ENCODE measurements around the gene TJP2. TPM values are rescaled to one million over a fixed set of nuclear protein-coding genes. Genes with fewer than 3 reads are reported as not detected.

TJP2 gene
- total and polyA plus RNA-seq, 2 of the 4 experiments (the other 2 are of a cell fraction): 38.3 to 49.3 TPM

DNA sequence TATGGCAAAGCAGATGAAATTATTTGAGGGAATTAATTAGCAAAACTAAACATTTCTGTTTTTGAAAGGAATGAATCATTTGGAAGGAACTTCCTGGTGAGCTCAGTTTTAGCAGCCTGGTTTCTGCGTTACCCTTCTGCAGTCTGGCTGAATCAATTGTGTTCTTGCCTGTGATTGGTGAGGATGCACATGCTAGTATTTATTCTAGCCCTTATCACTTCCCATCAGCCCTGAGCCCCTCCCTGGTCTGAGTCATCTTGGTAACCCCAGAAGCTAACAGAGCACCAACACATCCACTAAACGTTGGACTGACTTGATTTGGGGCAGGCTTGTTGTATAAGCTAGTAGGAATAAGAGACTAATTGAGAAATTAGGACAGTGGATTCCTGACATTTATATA, 6.6 kb downstream of the TJP2 start:
- Histone ChIP-seq H3K9ac (ENCODE audit: low read depth, low read length) (no peak overlapping the region), H3K4me3 (ENCODE audit: insufficient read depth, low read depth, low read length) (no peak overlapping the region), H3K9me1 (ENCODE audit: insufficient read depth, low read length) (peaks cover 15% of the 10 kb centered on the region), H2BK120ac (ENCODE audit: low read depth, low read length) (peak overlapping the region; percentile 78), H4K8ac (ENCODE audit: low read depth in 2 of 2, low read length in 2 of 2) (peak overlapping the region in 1 of 2 experiments; percentile 73; a peak in 1 of 4 replicates), H3K4ac (ENCODE audit: low read depth, low read length) (no peak overlapping the region), H3K4me1 (ENCODE audit: control insufficient read depth, insufficient read depth, low read length) (peaks cover 16% of the 10 kb centered on the region), H3K23ac (ENCODE audit: low read depth, low read length) (no peak overlapping the region), H4K91ac (ENCODE audit: insufficient read depth, low read depth, low read length) (no peak overlapping the region), H2BK15ac (ENCODE audit: low read depth, low read length) (no peak overlapping the region), H3K79me1 (ENCODE audit: low read depth in 1 of 2, low read length in 2 of 2) (peaks cover 7 to 64% of the 10 kb centered on the region in 2 experiments; a peak in 3 of 4 replicates), H3K27ac (ENCODE audit: insufficient read depth, low read length) (no peak overlapping the region), H2AK9ac (replicated peaks; ENCODE audit: low read depth, low read length, poor library complexity) (no peak overlapping the region), H4K20me1 (ENCODE audit: insufficient read depth, low read length) (peaks cover 3% of the 10 kb centered on the region; the same call in 1 of the 2 replicates), H4K5ac (ENCODE audit: low read depth, low read length) (no peak overlapping the region), H3K4me2 (ENCODE audit: low read depth, low read length) (peak overlapping the region; percentile 73), H2AFZ (replicated peaks; ENCODE audit: low read length, poor library complexity) (no peak overlapping the region), H2AK5ac (ENCODE audit: low read depth, low read length) (no peak overlapping the region), H3K9me3 (ENCODE audit: control insufficient read depth, insufficient read depth, low read length) (no peaks in the 10 kb centered on the region), H3K18ac (ENCODE audit: low read depth, low read length) (no peak overlapping the region), H2BK20ac (ENCODE audit: low read depth, low read length) (peak overlapping the region; percentile 53; the same call in 1 of the 2 replicates), H3K27me3 (ENCODE audit: control insufficient read depth, insufficient read depth, low read length) (no peaks in the 10 kb centered on the region), H3K14ac (replicated peaks; ENCODE audit: low read depth, low read length) (no peak overlapping the region), H3K36me3 (ENCODE audit: control insufficient read depth, insufficient read depth, low read length) (no peaks in the 10 kb centered on the region), H3K56ac (ENCODE audit: extremely low read depth, insufficient read depth, low read length) (no peak overlapping the region), H2BK5ac (ENCODE audit: low read depth, low read length, poor library complexity, severe bottlenecking) (peak overlapping the region; percentile 78)
- POLR2A ChIA-PET (ENCODE audit: unreplicated experiment): interaction anchor here (1.4 kb wide), 1 partner anchor 58 kb away, joined by 3 read pairs; no protein-coding TSS in a partner anchor
- no TSS peak for BruUV-seq (replicated peaks)
- WGBS, 2 experiments (ENCODE audit: extremely low coverage in 2 of 2, insufficient read length in 1 of 2): no CpG with 5 or more reads among the region's 2 CpGs
- DNase-seq (peak; percentile 99), ATAC-seq (ENCODE audit: low read depth) (peak; percentile 97)
- intact Hi-C loops (cut with micrococcal nuclease) (loop anchor here (5.0 kb wide), 1 partner anchor 48 kb away; no protein-coding TSS in a partner anchor), dilution Hi-C loops (cut with HindIII; ENCODE audit: low sequenced_read_pairs, unreplicated experiment) (no loop called here), in situ Hi-C loops (cut with MboI; ENCODE audit: low sequenced_read_pairs) (no loop called here)
- CTCF ChIA-PET: interaction anchor here (0.6 to 1.1 kb wide), 3 partner anchors 13 to 87 kb away, joined by 3 read pairs; no protein-coding TSS in a partner anchor
- TF ChIP-seq CEBPB (IDR thresholded peaks at IDR 0.05; ENCODE audit: low read depth, low read length): no peak
- TF ChIP-seq NFE2L2 (IDR thresholded peaks at IDR 0.05; ENCODE audit: low read depth, low read length): no peak
- no peak for TF ChIP-seq MAFK (IDR thresholded peaks at IDR 0.05; ENCODE audit: low read depth, low read length)
- TF ChIP-seq CHD1 (IDR thresholded peaks at IDR 0.05; ENCODE audit: low read depth, low read length): no peak
- peak; percentile 88 for TF ChIP-seq FOS (IDR thresholded peaks at IDR 0.05; ENCODE audit: low read depth, low read length)
- no peak for TF ChIP-seq RAD21 (IDR thresholded peaks at IDR 0.05; ENCODE audit: low read length)
- TF ChIP-seq, protein P1, sequence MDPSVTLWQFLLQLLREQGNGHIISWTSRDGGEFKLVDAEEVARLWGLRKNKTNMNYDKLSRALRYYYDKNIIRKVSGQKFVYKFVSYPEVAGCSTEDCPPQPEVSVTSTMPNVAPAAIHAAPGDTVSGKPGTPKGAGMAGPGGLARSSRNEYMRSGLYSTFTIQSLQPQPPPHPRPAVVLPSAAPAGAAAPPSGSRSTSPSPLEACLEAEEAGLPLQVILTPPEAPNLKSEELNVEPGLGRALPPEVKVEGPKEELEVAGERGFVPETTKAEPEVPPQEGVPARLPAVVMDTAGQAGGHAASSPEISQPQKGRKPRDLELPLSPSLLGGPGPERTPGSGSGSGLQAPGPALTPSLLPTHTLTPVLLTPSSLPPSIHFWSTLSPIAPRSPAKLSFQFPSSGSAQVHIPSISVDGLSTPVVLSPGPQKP (IDR thresholded peaks at IDR 0.05; ENCODE audit: borderline replicate concordance, low read depth, low read length): no peak
- TF ChIP-seq MAZ (IDR thresholded peaks at IDR 0.05; ENCODE audit: borderline replicate concordance, low read depth, low read length): peak; percentile 87; the same call in 1 of the 2 replicates
- TF ChIP-seq POLR2A (IDR thresholded peaks at IDR 0.05; ENCODE audit: low read depth, low read length): no peak
- TF ChIP-seq RFX5 (IDR thresholded peaks at IDR 0.05; ENCODE audit: low read depth, low read length): no peak
- no peak for TF ChIP-seq MXI1 (IDR thresholded peaks at IDR 0.05; ENCODE audit: borderline replicate concordance, low read depth, low read length)
- TF ChIP-seq SMC3 (IDR thresholded peaks at IDR 0.05; ENCODE audit: low read depth, low read length): no peak
- TF ChIP-seq RCOR1 (IDR thresholded peaks at IDR 0.05; ENCODE audit: insufficient replicate concordance, low read length): no peak
- TF ChIP-seq, protein P2, sequence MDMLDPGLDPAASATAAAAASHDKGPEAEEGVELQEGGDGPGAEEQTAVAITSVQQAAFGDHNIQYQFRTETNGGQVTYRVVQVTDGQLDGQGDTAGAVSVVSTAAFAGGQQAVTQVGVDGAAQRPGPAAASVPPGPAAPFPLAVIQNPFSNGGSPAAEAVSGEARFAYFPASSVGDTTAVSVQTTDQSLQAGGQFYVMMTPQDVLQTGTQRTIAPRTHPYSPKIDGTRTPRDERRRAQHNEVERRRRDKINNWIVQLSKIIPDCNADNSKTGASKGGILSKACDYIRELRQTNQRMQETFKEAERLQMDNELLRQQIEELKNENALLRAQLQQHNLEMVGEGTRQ (IDR thresholded peaks at IDR 0.05; ENCODE audit: low read depth, low read length): no peak
- peak; percentile 50 for TF ChIP-seq BHLHE40 (IDR thresholded peaks at IDR 0.05; ENCODE audit: low read depth, low read length)
- TF ChIP-seq, protein P3, sequence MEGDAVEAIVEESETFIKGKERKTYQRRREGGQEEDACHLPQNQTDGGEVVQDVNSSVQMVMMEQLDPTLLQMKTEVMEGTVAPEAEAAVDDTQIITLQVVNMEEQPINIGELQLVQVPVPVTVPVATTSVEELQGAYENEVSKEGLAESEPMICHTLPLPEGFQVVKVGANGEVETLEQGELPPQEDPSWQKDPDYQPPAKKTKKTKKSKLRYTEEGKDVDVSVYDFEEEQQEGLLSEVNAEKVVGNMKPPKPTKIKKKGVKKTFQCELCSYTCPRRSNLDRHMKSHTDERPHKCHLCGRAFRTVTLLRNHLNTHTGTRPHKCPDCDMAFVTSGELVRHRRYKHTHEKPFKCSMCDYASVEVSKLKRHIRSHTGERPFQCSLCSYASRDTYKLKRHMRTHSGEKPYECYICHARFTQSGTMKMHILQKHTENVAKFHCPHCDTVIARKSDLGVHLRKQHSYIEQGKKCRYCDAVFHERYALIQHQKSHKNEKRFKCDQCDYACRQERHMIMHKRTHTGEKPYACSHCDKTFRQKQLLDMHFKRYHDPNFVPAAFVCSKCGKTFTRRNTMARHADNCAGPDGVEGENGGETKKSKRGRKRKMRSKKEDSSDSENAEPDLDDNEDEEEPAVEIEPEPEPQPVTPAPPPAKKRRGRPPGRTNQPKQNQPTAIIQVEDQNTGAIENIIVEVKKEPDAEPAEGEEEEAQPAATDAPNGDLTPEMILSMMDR (conservative IDR thresholded peaks at IDR 0.05; ENCODE audit: low read depth, low read length): no peak
